Measurements from ENCODE around the gene ASIC4. TPM values are rescaled to one million over a fixed set of nuclear protein-coding genes. Genes with fewer than 3 reads are reported as not detected.
A peak's percentile ranks its signal among the peaks of the same experiment; 100 is the strongest.

The ASIC4 gene
- total and polyA plus RNA-seq, 9 of the 15 experiments (the other 6 are each of a cell fraction or from before 2014, with no cell fraction given): 0.07 to 19.2 (median 4.8) TPM

- TF ChIP-seq ARID4B (CRISPR knock-in tag; IDR thresholded peaks at IDR 0.05) (no peak), ELF4 (CRISPR knock-in tag; IDR thresholded peaks at IDR 0.05) (0 out of 2 replicates have a peak, but pooled peaks have one; percentile 50), ZNF232 (CRISPR knock-in tag; IDR thresholded peaks at IDR 0.05) (no peak), SMAD4 (CRISPR knock-in tag; conservative IDR thresholded peaks at IDR 0.05) (peak; percentile 24; the same call in 1 of the 2 replicates), MITF (IDR thresholded peaks at IDR 0.05) (no peak), HLTF (IDR thresholded peaks at IDR 0.05) (peak; percentile 82; the same call in 1 of the 2 replicates), CBFA2T3 (IDR thresholded peaks at IDR 0.05) (peak; percentile 24; the same call in 1 of the 2 replicates), NFRKB (IDR thresholded peaks at IDR 0.05; ENCODE audit: low read depth) (0 out of 2 replicates have a peak, but pooled peaks have one; percentile 19), ZNF224 (CRISPR knock-in tag; IDR thresholded peaks at IDR 0.05) (no peak), TEAD4 (IDR thresholded peaks at IDR 0.05; ENCODE audit: low read length) (no peak), TEAD4 (CRISPR knock-in tag; IDR thresholded peaks at IDR 0.05; ENCODE audit: borderline replicate concordance) (no peak)
- TF ChIP-seq, protein P1, sequence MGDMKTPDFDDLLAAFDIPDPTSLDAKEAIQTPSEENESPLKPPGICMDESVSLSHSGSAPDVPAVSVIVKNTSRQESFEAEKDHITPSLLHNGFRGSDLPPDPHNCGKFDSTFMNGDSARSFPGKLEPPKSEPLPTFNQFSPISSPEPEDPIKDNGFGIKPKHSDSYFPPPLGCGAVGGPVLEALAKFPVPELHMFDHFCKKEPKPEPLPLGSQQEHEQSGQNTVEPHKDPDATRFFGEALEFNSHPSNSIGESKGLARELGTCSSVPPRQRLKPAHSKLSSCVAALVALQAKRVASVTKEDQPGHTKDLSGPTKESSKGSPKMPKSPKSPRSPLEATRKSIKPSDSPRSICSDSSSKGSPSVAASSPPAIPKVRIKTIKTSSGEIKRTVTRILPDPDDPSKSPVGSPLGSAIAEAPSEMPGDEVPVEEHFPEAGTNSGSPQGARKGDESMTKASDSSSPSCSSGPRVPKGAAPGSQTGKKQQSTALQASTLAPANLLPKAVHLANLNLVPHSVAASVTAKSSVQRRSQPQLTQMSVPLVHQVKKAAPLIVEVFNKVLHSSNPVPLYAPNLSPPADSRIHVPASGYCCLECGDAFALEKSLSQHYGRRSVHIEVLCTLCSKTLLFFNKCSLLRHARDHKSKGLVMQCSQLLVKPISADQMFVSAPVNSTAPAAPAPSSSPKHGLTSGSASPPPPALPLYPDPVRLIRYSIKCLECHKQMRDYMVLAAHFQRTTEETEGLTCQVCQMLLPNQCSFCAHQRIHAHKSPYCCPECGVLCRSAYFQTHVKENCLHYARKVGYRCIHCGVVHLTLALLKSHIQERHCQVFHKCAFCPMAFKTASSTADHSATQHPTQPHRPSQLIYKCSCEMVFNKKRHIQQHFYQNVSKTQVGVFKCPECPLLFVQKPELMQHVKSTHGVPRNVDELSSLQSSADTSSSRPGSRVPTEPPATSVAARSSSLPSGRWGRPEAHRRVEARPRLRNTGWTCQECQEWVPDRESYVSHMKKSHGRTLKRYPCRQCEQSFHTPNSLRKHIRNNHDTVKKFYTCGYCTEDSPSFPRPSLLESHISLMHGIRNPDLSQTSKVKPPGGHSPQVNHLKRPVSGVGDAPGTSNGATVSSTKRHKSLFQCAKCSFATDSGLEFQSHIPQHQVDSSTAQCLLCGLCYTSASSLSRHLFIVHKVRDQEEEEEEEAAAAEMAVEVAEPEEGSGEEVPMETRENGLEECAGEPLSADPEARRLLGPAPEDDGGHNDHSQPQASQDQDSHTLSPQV (IDR thresholded peaks at IDR 0.05): 0 out of 2 replicates have a peak, but pooled peaks have one; percentile 29
Observed at GRCh38 chr2:219526320-219527075, 12.2 kb downstream of the ASIC4 start (continued).

Data from K562 (cell line).